ENCODE data around the gene PRPF19. TPM values are rescaled to one million over a fixed set of nuclear protein-coding genes. Genes with fewer than 3 reads are reported as not detected.

Gene PRPF19
- total RNA-seq, 1 donor from 2014 or later: 96.3 TPM

DNA sequence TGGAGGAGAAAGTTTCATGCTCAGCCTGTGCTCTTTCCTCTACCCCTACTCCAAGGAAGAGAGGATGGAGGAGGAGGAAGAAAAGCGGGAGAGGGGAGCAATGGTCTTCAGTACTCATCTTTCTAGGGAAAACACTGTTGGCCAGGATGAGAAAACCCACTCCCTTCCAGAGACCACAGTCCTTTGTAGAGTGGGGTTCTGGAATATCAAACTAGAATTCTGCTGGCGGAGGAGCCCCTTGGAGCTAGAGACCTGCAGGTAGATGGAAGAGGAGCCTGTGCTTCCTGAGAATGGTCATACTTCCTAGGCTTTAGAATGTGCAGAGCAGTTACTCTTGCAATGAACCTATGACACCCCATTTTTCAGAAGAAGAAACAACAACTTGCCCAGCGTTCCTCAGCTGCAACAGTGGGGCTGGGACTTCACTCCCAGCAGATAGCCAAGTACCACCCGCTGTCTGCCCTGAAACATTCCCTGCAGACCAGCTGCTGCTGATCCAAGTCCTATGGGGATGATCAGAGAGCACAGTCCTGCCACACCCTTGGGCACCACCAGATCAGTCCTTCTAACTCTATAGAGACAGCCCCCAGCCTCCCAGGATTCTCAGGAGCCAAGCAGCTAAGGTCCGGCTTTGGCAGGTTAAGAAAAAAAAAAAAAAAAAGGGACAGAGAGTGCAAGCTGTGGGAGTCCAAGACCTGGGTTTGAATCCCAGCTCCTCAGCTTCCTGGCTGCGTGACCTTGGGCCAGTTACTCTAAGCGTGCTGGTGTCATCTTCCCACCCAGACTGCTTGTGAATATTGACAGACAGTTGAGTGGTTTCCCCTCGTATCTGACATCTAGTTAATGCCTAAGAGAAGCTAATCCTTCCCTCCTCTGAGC, 51.3 kb downstream of the PRPF19 start:
- peaks cover 8% of the 10 kb centered on the region for H3K36me3 Mint-ChIP-seq
- peaks cover 9% of the 10 kb centered on the region for H3K4me1 Mint-ChIP-seq
- H3K4me3 Mint-ChIP-seq: peak overlapping the region; percentile 10
- no peak overlapping the region for H3K27ac Mint-ChIP-seq
- no peaks in the 10 kb centered on the region for H3K9me3 Mint-ChIP-seq
- no peak for DNase-seq (ENCODE audit: low spot score in 2 of 2, unreplicated experiment in 2 of 2)
- no peak for TF ChIP-seq CTCF (IDR thresholded peaks at IDR 0.05; ENCODE audit: unreplicated experiment)
- no peaks in the 10 kb centered on the region for H3K27me3 Mint-ChIP-seq (ENCODE audit: low read depth)

- no peak for TF ChIP-seq CTCF (IDR thresholded peaks at IDR 0.05; ENCODE audit: unreplicated experiment)
- H3K36me3 Mint-ChIP-seq: peaks cover 8% of the 10 kb centered on the region
- H3K4me3 Mint-ChIP-seq: no peak overlapping the region
- H3K9me3 Mint-ChIP-seq: no peaks in the 10 kb centered on the region
- no peak overlapping the region for H3K27ac Mint-ChIP-seq
- H3K27me3 Mint-ChIP-seq (ENCODE audit: low read depth): no peaks in the 10 kb centered on the region
- no peak for DNase-seq (ENCODE audit: low spot score in 2 of 2, unreplicated experiment in 2 of 2)
- H3K4me1 Mint-ChIP-seq: peaks cover 9% of the 10 kb centered on the region
Measured at GRCh38 chr11:60854140-60854846, 52.1 kb downstream of the PRPF19 start.

DNA sequence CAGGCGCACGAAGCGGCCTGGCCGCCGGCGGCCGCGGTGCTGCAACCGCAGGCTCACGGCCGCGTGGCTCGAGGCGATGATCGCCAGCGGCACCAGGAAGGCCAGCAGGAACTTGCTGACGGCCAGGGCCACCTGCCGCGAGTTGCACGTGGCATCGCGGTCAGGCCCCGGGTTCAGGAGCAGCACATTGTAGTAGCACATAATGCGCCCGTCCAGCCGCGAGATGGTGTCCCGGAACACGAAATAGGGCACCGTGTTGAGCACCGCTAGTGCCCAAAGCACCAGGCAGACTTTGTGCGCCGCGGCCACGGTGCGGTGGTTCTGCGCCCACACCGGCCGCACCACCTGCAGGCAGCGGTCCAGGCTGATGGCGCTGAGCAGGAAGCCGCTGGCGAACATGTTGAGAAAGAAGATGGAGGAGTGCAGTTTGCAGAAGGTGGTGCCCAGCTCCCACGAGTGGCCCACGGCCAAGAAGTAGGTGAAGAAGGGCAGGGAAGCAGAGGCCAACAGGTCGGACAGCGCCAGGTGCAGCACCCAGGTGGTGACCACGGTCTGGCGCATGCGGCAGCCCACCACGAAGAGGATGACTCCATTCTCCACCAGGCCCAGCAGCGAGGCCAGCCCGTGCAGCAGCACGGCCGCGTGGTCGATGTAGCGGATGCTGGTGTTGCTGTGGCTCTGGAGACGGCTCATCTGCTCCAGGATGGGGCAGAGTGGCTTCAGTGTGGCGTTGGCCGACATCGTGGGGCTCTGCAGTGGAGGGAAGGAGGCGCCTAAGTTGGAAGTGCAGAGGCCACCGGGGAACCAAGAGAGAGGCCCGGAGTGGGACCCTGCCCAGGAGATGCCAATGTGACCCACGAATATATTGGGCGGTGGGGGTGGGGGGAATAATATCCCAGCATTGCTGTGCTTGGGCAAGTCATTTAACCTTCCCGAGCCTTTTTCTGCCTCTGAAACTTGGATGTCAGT, 53.1 kb downstream of the PRPF19 start:
- H3K36me3 Mint-ChIP-seq: peaks cover 13% of the 10 kb centered on the region
- H3K27me3 Mint-ChIP-seq (ENCODE audit: low read depth): no peaks in the 10 kb centered on the region
- H3K4me3 Mint-ChIP-seq: no peak overlapping the region
- H3K27ac Mint-ChIP-seq: no peak overlapping the region
- no peak for TF ChIP-seq CTCF (IDR thresholded peaks at IDR 0.05; ENCODE audit: unreplicated experiment)
- H3K4me1 Mint-ChIP-seq: peaks cover 5% of the 10 kb centered on the region
- no peak for DNase-seq (ENCODE audit: low spot score in 2 of 2, unreplicated experiment in 2 of 2)
- H3K9me3 Mint-ChIP-seq: no peaks in the 10 kb centered on the region

GRCh38 chr11:60852117-60852981, 54.0 kb downstream of the PRPF19 start:
- no peaks in the 10 kb centered on the region for H3K27me3 Mint-ChIP-seq (ENCODE audit: low read depth)
- peaks cover 5% of the 10 kb centered on the region for H3K4me1 Mint-ChIP-seq
- H3K27ac Mint-ChIP-seq: no peak overlapping the region
- H3K4me3 Mint-ChIP-seq: no peak overlapping the region
- no peak for DNase-seq (ENCODE audit: low spot score in 2 of 2, unreplicated experiment in 2 of 2)
- H3K36me3 Mint-ChIP-seq: peaks cover 13% of the 10 kb centered on the region
- H3K9me3 Mint-ChIP-seq: no peaks in the 10 kb centered on the region
- TF ChIP-seq CTCF (IDR thresholded peaks at IDR 0.05; ENCODE audit: unreplicated experiment): no peak

All from mesothelial cell of epicardium (in vitro differentiated cells).